BLaER1 (cell line): ENCODE data around the gene OCSTAMP.
A peak's percentile ranks its signal among the peaks of the same experiment; 100 is the strongest.

Experiments
- H3K27ac ChIP-seq: shearing (Covaris generic); formaldehyde crosslinking; 2 replicates; pipeline ENCODE4 v1.8.1; 2022
- H3K27me3 ChIP-seq: shearing (Covaris generic); formaldehyde crosslinking; 2 replicates; pipeline ENCODE4 v1.8.1; 2022
- H3K36me3 ChIP-seq: shearing (Covaris generic); formaldehyde crosslinking; 2 replicates; pipeline ENCODE4 v1.8.1; 2022
- H3K4me1 ChIP-seq: shearing (Covaris generic); formaldehyde crosslinking; 2 replicates; pipeline ENCODE4 v1.8.1; 2022
- H3K4me2 ChIP-seq: shearing (Covaris generic); formaldehyde crosslinking; 2 replicates; pipeline ENCODE4 v1.8.1; 2022
- H3K4me3 ChIP-seq: shearing (Covaris generic); formaldehyde crosslinking; 2 replicates; pipeline ENCODE4 v1.8.1; 2022
- H3K9ac ChIP-seq: shearing (Covaris generic); formaldehyde crosslinking; 2 replicates; pipeline ENCODE4 v1.8.1; 2022
- H3K9me3 ChIP-seq: shearing (Covaris generic); formaldehyde crosslinking; 2 replicates; pipeline ENCODE4 v1.8.1; 2022
- H4K20me1 ChIP-seq: shearing (Covaris generic); formaldehyde crosslinking; 2 replicates; pipeline ENCODE4 v1.8.1; 2022
- Cebpa-rat ChIP-seq: shearing (Covaris generic); IDR thresholded peaks from 2 replicates; pipeline ENCODE4 v1.8.1; 2022

The OCSTAMP gene

GRCh38 chr20:46555370-46555956 is 5.0 kb upstream of the OCSTAMP start:
- TF ChIP-seq Cebpa-rat = no peak
- peak overlapping the region; percentile 92 for H3K4me2 ChIP-seq
- H4K20me1 ChIP-seq = no peaks in the 10 kb centered on the region
- H3K36me3 ChIP-seq = no peaks in the 10 kb centered on the region
- H3K27ac ChIP-seq = peak overlapping the region; percentile 84; the same call in 1 of the 2 replicates
- H3K4me1 ChIP-seq = peaks cover 98% of the 10 kb centered on the region
- H3K27me3 ChIP-seq = no peaks in the 10 kb centered on the region
- H3K9ac ChIP-seq = peak overlapping the region; percentile 36; the same call in 1 of the 2 replicates
- H3K4me3 ChIP-seq = no peak overlapping the region
- no peaks in the 10 kb centered on the region for H3K9me3 ChIP-seq

DNA sequence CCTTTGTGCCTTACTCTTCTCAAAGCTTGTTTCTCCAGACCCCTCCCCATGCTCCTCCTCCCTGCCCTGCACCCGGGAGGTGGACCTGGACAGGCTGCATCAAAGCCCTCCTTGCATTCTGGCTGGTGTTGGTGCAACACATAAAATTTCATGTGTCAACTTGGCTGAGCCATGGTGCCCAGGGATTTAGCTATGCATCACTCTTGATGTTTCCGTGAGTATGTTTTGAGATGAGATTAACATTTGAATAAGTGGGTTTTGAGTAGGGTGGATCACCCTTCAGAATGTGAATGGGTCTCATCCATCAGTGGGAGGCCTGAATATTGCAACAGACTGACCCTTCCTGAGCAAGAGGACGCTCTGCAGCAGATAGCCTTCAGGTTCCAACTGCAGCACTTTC is 4.4 kb upstream of the OCSTAMP start:
- Histone ChIP-seq H3K27ac (peak overlapping the region; percentile 84), H3K9me3 (no peaks in the 10 kb centered on the region), H3K27me3 (no peaks in the 10 kb centered on the region), H3K4me2 (peak overlapping the region; percentile 92), H3K4me3 (no peak overlapping the region), H4K20me1 (no peaks in the 10 kb centered on the region), H3K9ac (no peak overlapping the region), H3K36me3 (no peaks in the 10 kb centered on the region), H3K4me1 (peaks cover 98% of the 10 kb centered on the region)
- no peak for TF ChIP-seq Cebpa-rat

DNA sequence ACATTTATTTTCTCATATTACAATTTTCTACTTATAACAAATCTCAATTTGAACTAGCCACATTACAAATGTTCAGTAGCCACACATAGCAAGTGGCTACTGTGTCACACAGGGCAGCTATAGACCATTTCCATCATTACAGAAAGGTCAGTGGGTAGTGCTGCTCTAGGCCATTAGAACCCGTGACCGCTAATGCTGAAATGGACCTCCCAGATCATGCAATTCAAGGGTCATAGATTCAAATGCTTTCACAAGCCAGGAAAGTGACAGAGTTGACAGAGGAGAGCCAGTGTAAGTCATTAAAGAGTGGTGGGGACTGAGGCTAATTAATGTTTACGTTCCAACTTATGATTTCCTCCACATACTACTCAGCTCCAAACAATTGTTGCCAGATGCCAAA is 3.5 kb upstream of the OCSTAMP start:
- Histone ChIP-seq H3K4me2 (peak overlapping the region; percentile 92), H3K27me3 (no peaks in the 10 kb centered on the region), H3K27ac (peak overlapping the region; percentile 84), H3K4me3 (no peak overlapping the region), H4K20me1 (no peaks in the 10 kb centered on the region), H3K4me1 (peaks cover 96% of the 10 kb centered on the region), H3K36me3 (no peaks in the 10 kb centered on the region), H3K9me3 (no peaks in the 10 kb centered on the region), H3K9ac (no peak overlapping the region)
- TF ChIP-seq Cebpa-rat = no peak

- no peaks in the 10 kb centered on the region for H3K9me3 ChIP-seq
- H3K9ac ChIP-seq = peak overlapping the region; percentile 66
- peak overlapping the region; percentile 92 for H3K4me2 ChIP-seq
- H3K27ac ChIP-seq = peak overlapping the region; percentile 84
- peaks cover 91% of the 10 kb centered on the region for H3K4me1 ChIP-seq
- no peaks in the 10 kb centered on the region for H3K27me3 ChIP-seq
- no peaks in the 10 kb centered on the region for H3K36me3 ChIP-seq
- H4K20me1 ChIP-seq = no peaks in the 10 kb centered on the region
- peak overlapping the region; percentile 54 for H3K4me3 ChIP-seq
- TF ChIP-seq Cebpa-rat = no peak
Observed at GRCh38 chr20:46552460-46553420, 2.3 kb upstream of the OCSTAMP start.

- peak overlapping the region; percentile 84 for H3K27ac ChIP-seq
- no peaks in the 10 kb centered on the region for H4K20me1 ChIP-seq
- TF ChIP-seq Cebpa-rat = no peak
- no peak overlapping the region for H3K4me3 ChIP-seq
- H3K27me3 ChIP-seq = no peaks in the 10 kb centered on the region
- H3K36me3 ChIP-seq = no peaks in the 10 kb centered on the region
- peak overlapping the region; percentile 92 for H3K4me2 ChIP-seq
- 0 out of 2 replicates have a peak overlapping the region, but pooled peaks have one; percentile 6 for H3K9ac ChIP-seq
- peaks cover 91% of the 10 kb centered on the region for H3K4me1 ChIP-seq
- H3K9me3 ChIP-seq = no peaks in the 10 kb centered on the region
Observed at GRCh38 chr20:46551522-46552381, 1.3 kb upstream of the OCSTAMP start.

DNA sequence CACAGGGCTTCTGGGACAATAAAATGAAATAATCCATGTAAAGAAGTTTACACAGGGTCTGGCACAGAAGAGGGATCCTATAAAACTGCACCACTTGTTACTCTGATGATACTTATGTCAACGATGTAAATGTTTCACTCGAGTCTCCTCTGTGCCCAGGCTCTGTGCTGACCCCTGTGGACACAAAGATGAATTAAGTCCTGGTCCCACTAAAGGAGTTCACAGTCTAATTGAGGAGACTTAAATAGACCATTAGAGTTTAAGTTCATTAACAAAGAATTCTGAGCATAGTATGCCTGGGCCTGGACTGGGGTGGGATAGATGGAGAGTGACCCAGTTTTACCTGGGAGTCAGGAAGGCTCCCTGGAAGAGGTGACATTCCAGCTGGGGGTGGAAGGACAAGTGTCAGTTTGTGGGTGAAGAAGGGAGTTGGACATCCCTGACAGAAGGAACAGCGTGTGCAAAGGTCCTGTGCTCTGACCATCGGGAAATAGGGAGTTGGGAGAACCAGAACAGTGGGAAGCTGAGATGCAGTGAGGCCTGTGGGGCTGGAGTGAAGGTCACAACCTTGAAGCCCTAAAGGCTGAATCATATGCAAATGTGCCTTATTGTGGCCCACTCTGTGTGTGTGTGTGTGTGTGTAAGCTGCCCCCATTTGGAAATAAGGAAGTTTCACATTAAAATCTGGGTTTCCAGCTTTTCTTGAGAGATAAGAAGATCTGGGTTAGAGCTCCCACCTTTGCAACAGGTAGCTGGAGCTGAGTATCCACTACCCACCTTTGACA is 1.1 kb downstream of the OCSTAMP start:
- no peaks in the 10 kb centered on the region for H4K20me1 ChIP-seq
- peaks cover 91% of the 10 kb centered on the region for H3K4me1 ChIP-seq
- H3K27ac ChIP-seq = no peak overlapping the region
- no peaks in the 10 kb centered on the region for H3K9me3 ChIP-seq
- no peaks in the 10 kb centered on the region for H3K27me3 ChIP-seq
- H3K36me3 ChIP-seq = no peaks in the 10 kb centered on the region
- H3K4me3 ChIP-seq = no peak overlapping the region
- peak overlapping the region; percentile 92 for H3K4me2 ChIP-seq
- TF ChIP-seq Cebpa-rat = no peak
- no peak overlapping the region for H3K9ac ChIP-seq

GRCh38 chr20:46548688-46549087 is 1.8 kb downstream of the OCSTAMP start:
- Histone ChIP-seq H3K27ac (no peak overlapping the region), H3K9me3 (no peaks in the 10 kb centered on the region), H3K4me3 (no peak overlapping the region), H3K36me3 (no peaks in the 10 kb centered on the region), H3K27me3 (no peaks in the 10 kb centered on the region), H4K20me1 (no peaks in the 10 kb centered on the region), H3K9ac (no peak overlapping the region), H3K4me1 (peaks cover 91% of the 10 kb centered on the region), H3K4me2 (no peak overlapping the region)
- TF ChIP-seq Cebpa-rat = no peak

GRCh38 chr20:46547995-46548394 is 2.5 kb downstream of the OCSTAMP start:
- peaks cover 91% of the 10 kb centered on the region for H3K4me1 ChIP-seq

DNA sequence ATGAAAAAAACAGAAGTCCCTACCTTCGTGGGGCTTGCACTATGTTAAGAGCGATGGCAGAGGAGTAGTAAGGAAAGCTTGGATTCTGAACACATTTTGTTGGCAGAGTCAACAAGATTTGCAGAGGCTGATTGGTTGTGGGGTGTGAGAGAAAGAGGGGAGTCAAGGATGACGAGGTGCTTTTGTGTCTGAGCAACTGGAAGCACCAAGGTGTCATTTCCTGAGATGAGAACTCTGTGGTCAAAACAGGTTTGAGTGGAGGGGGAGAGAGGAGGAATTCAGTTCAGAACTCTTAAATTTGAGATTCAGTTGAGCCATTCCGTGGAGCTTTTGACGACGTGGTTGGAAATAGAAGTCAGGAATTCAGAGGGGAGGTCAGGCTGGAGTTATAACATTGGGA is 3.5 kb downstream of the OCSTAMP start:
- no peak overlapping the region for H3K4me3 ChIP-seq
- H3K9ac ChIP-seq = no peak overlapping the region
- peak overlapping the region; percentile 93 for H3K4me2 ChIP-seq
- no peak overlapping the region for H3K27ac ChIP-seq
- no peak for TF ChIP-seq Cebpa-rat
- peaks cover 3% of the 10 kb centered on the region; the same call in 1 of the 2 replicates for H3K27me3 ChIP-seq
- no peaks in the 10 kb centered on the region for H3K9me3 ChIP-seq
- H4K20me1 ChIP-seq = no peaks in the 10 kb centered on the region
- no peaks in the 10 kb centered on the region for H3K36me3 ChIP-seq
- H3K4me1 ChIP-seq = peaks cover 84% of the 10 kb centered on the region

More at GRCh38 chr20:46547995-46548394, 2.5 kb downstream of the OCSTAMP start:
- no peaks in the 10 kb centered on the region for H3K9me3 ChIP-seq
- no peak overlapping the region for H3K27ac ChIP-seq
- no peak for TF ChIP-seq Cebpa-rat
- no peaks in the 10 kb centered on the region for H4K20me1 ChIP-seq
- no peak overlapping the region for H3K9ac ChIP-seq
- no peaks in the 10 kb centered on the region for H3K27me3 ChIP-seq
- H3K4me2 ChIP-seq = no peak overlapping the region
- H3K36me3 ChIP-seq = no peaks in the 10 kb centered on the region
- H3K4me3 ChIP-seq = no peak overlapping the region
